Neutrophil (primary cell): ENCODE results near the gene TNFRSF17.
A peak's percentile ranks its signal among the peaks of the same experiment; 100 is the strongest.
"Not testable (repeated sequence)": the region's sequence is repeated elsewhere in the genome, so short reads cannot be mapped to it uniquely, and the experiment has no call there.

Experiments used
- H3K27ac ChIP-seq: fragments of 200-600 bp; sonication (generic); 2 replicates; pipeline ENCODE4 v1.5.1; 2016; ENCODE audit warnings: mild to moderate bottlenecking, moderate library complexity
- H3K27me3 ChIP-seq: fragments of 200-600 bp; sonication (generic); 2 replicates; pipeline ENCODE4 v1.6.0; 2016; ENCODE audit warnings: mild to moderate bottlenecking
- H3K36me3 ChIP-seq: fragments of 200-600 bp; sonication (generic); 2 replicates; pipeline ENCODE4 v1.5.1; 2017
- H3K4me1 ChIP-seq, 2 experiments: fragments of 200-600 bp in 1 of 2; sonication (generic) in 1 of 2; 1 replicate in 1 of 2; 2 replicates in 1 of 2; pipeline versions ENCODE4 v1.5.1 to v1.6.1; 2013 to 2016; ENCODE audit warnings: low read depth in 1 of 2, low read length in 1 of 2, mild to moderate bottlenecking in 1 of 2, moderate library complexity in 1 of 2; ENCODE audit not compliant: control insufficient read depth in 1 of 2, insufficient read depth in 1 of 2
- H3K4me3 ChIP-seq, 2 experiments: fragments of 200-600 bp in 1 of 2; sonication (generic) in 1 of 2; 1 replicate in 1 of 2; 2 replicates in 1 of 2; pipeline ENCODE4 v1.5.1; 2013 to 2016; ENCODE audit warnings: low read depth in 1 of 2, low read length in 1 of 2, mild to moderate bottlenecking in 1 of 2, moderate library complexity in 1 of 2
- H3K9me3 ChIP-seq: fragments of 200-600 bp; sonication (generic); 2 replicates; pipeline ENCODE4 v1.5.1; 2016
- TF ChIP-seq, protein P1 (sequence below): fragments of 200-600 bp; sonication (generic); IDR thresholded peaks from 2 replicates; pipeline ENCODE4 v1.5.1; 2016; ENCODE audit warnings: antibody characterized with exemption

The TNFRSF17 gene

DNA sequence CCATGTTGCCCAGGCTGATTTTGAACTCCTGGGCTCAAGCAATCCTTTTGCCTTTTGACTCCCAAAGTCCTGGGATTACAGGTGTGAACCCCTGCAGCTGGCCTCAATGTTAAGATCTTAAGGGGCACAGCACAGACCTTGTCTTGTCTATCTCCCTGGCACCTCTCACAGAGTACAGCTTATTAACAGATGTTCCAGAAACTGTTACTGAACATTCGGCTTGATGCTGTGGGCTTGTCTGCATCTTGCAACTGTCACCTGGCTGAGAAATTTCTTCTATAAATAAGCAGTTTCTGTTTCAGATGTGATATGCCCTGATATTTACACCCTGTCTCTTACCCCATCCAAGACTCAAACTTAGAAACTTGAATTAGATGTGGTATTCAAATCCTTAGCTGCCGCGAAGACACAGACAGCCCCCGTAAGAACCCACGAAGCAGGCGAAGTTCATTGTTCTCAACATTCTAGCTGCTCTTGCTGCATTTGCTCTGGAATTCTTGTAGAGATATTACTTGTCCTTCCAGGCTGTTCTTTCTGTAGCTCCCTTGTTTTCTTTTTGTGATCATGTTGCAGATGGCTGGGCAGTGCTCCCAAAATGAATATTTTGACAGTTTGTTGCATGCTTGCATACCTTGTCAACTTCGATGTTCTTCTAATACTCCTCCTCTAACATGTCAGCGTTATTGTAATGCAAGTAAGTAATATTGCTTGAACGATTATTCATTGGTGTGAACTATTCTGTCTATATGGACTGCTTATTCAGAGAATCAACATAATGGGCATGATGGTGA lies at the start of gene TNFRSF17:
TSS of gene TNFRSF17 (plus strand) at position 450 of the 791 bp plus-strand sequence. CDS start at position 565, 115 bp downstream.
- TF ChIP-seq, protein P1, sequence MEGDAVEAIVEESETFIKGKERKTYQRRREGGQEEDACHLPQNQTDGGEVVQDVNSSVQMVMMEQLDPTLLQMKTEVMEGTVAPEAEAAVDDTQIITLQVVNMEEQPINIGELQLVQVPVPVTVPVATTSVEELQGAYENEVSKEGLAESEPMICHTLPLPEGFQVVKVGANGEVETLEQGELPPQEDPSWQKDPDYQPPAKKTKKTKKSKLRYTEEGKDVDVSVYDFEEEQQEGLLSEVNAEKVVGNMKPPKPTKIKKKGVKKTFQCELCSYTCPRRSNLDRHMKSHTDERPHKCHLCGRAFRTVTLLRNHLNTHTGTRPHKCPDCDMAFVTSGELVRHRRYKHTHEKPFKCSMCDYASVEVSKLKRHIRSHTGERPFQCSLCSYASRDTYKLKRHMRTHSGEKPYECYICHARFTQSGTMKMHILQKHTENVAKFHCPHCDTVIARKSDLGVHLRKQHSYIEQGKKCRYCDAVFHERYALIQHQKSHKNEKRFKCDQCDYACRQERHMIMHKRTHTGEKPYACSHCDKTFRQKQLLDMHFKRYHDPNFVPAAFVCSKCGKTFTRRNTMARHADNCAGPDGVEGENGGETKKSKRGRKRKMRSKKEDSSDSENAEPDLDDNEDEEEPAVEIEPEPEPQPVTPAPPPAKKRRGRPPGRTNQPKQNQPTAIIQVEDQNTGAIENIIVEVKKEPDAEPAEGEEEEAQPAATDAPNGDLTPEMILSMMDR: no peak
- H3K4me1 ChIP-seq: no peaks in the 10 kb centered on the region

DNA sequence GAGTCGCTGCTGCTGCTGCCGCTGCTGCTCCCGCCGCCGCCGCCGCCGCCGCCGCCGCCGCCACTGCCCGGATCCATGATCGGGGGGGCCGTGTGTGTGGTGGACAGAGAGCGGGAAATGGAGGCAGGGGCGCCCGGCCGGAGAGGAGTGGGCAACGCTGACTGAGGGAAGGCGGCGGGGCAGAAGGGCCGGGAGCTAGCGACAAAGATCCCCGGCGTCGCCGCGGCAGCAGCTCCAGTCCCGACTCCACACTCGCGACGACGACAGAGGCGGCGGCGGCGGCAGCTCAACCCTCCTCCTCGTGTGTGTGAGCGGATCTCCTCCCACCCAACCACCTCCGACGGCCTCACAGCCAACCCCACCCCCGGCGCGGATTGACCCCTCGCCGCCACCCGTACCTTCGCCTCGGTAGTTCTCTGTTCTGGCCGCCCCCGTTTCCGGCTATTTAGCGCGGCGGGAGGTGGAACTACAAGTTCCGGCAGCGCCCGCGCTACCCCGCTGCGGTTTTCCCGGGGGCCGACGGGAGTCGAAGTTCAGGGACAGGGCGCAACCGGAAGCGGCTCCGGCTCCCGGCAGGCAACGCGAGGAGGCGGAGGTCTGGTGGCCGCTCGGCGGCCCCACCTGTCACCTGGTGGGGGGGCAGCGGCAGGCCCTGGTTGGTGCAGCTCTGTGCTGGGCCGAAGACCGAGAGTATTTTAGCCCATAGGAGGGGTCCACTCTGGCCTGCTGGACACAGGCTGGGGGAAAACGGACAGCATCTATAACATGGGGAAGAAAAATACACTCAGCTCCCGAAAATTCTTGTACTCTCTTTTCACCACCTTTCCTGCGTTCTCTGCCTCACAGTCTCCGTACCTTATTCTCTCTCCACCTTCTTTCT lies 49.1 kb upstream of the TNFRSF17 start, which contains the start of gene GSPT1:
TSS of gene GSPT1 (minus strand) at position 313 of the 880 bp plus-strand sequence. CDS start at position 77, 236 bp downstream.
- H3K4me3 ChIP-seq: peak within 1 kb of the TSS; percentile 69 to 98
- TF ChIP-seq, protein P1: peak; percentile 81
- H3K27ac ChIP-seq: peak within 1 kb of the TSS; percentile 87
- H3K4me1 ChIP-seq: peaks cover 25 to 29% of the 10 kb centered on the region in 2 experiments
- H3K27me3 ChIP-seq: peaks cover 19% of the 10 kb centered on the region
- no peaks in the 10 kb centered on the region for H3K9me3 ChIP-seq
- H3K36me3 ChIP-seq: no peaks in the 10 kb centered on the region

More for the DNA sequence above, at the start of gene TNFRSF17:
- Histone ChIP-seq H3K4me3 (no peak within 1 kb of the TSS), H3K9me3 (no peaks in the 10 kb centered on the region), H3K27ac (no peak within 1 kb of the TSS), H3K36me3 (no peaks in the 10 kb centered on the region), H3K27me3 (no peaks in the 10 kb centered on the region)

DNA sequence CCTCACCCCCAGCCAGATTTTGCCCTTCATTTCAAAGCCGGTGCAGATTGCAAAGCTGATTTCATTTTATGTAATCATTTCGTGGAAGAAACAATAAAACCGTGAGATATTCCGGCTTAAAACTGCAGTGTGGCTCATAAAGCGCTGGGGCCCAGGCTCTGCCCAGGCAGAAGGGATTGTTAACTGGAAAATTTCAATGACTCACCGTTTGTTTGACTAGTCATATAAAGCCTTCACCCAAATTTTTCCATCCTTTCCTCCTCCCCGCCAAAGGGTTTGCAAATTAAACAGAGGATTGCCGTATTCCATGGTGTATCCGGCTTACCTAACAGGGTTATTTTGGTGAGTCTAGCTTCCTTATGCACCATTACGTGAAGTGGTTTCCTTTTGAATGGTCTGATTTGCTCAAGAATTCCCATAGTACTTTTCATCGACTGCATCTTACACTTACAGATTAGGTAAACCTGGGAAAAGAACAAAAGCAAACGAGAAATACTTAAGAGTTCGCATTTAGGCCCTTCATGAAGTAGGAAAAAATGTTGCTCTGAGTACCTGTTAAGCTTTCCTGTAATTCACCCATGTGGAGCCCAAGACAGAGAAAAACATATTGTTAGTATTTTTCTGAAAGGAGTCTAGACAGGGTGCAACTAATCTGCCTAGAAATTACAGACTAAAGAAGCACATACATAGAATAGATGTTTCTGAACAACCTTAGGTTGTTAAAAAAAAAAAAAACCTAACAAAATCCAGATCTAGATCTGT lies 48.3 kb upstream of the TNFRSF17 start:
- peak overlapping the region; percentile 69 to 98 for H3K4me3 ChIP-seq
- H3K4me1 ChIP-seq: peaks cover 25 to 29% of the 10 kb centered on the region in 2 experiments
- H3K27ac ChIP-seq: peak overlapping the region; percentile 87
- no peaks in the 10 kb centered on the region for H3K36me3 ChIP-seq
- TF ChIP-seq, protein P1: no peak
- H3K9me3 ChIP-seq: no peaks in the 10 kb centered on the region
- peaks cover 19% of the 10 kb centered on the region for H3K27me3 ChIP-seq

DNA sequence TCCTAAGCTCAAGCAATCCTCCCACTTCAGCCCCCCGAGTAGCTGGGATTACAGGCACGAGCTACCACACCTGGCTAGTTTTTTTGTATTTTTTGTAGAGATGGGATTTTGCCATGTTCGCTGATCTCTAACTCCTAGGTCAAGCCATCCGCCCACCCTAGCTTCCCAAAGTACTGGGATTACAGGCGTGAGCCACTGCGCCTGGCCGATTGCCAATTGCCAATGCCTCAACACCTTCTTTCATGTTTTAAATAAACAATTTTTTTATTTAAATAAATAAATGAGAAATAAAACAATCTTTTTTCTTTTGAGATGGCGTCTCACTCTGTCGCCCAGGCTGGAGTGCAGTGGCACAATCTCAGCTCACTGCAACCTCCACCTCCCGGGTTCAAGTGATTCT lies 41.0 kb upstream of the TNFRSF17 start:
- not testable (repeated sequence) for H3K27ac ChIP-seq, H3K36me3 ChIP-seq, H3K4me3 ChIP-seq, H3K27me3 ChIP-seq, H3K9me3 ChIP-seq, H3K4me1 ChIP-seq

DNA sequence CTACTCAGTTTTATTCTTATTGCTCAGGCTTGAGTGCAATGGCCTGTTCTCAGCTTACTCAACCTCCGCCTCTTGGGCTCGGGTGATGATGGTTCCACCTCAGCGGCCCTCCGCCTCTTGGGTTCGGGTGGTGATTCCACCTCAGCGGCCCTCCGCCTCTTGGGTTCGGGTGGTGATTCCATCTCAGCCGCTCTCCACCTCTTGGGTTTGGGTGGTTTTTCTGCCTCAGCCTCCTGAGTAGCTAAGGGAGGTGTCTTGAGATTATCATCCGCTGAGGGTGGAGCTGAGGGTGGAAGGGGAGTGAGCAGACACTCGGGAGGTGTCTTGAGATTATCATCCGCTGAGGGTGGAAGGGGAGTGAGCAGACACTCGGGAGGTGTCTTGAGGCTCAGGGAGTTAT lies 37.7 kb upstream of the TNFRSF17 start:
- H3K27ac ChIP-seq: not testable (repeated sequence)

DNA sequence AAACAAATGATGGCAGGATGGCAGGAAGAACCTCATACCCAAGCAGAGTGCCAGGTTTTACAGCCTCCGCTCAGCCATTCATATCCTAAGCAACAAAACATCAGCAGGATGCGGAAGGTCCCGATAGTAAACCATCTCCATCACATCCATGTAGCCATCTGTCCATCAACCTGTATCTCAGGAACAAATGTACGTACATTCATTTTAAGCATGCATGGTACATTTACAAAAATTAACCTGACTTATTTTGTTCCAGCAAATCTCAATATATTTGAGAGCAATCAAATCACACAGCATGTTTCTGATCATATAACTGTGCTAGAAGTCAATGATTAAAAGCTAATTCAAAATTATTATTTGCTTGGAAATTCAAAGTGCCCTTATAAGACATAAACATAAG lies 23.1 kb upstream of the TNFRSF17 start, which contains the start of gene NPIPB2:
TSS of gene NPIPB2 (minus strand) at position 101 of the 400 bp plus-strand sequence. CDS start at position 101, 0 bp downstream.
- H3K4me1 ChIP-seq, H3K27ac ChIP-seq, H3K4me3 ChIP-seq, H3K9me3 ChIP-seq, H3K36me3 ChIP-seq, H3K27me3 ChIP-seq: not testable (repeated sequence)

More for the DNA sequence above, 37.7 kb upstream of the TNFRSF17 start:
- not testable (repeated sequence) for H3K27me3 ChIP-seq, H3K9me3 ChIP-seq, H3K4me1 ChIP-seq, H3K36me3 ChIP-seq, H3K4me3 ChIP-seq
